SIG-M5 treated with dmso at 0.1 percent for 504 hours (cell line): ENCODE measurements around the gene AGAP2.
"Not testable (repeated sequence)": the region's sequence is repeated elsewhere in the genome, so short reads cannot be mapped to it uniquely, and the experiment has no call there.

ENCODE experiments used
- DNase-seq: peaks from one replicate; lab custom pipeline; 2025; ENCODE audit not compliant: unreplicated experiment; lab: John Stamatoyannopoulos, UW

AGAP2 gene

GRCh38 chr12:57724003-57724935 is 14.3 kb downstream of the AGAP2 start:
- DNase-seq: no peak

- no peak for DNase-seq
Measured at GRCh38 chr12:57723630-57723962, 14.9 kb downstream of the AGAP2 start.

DNA sequence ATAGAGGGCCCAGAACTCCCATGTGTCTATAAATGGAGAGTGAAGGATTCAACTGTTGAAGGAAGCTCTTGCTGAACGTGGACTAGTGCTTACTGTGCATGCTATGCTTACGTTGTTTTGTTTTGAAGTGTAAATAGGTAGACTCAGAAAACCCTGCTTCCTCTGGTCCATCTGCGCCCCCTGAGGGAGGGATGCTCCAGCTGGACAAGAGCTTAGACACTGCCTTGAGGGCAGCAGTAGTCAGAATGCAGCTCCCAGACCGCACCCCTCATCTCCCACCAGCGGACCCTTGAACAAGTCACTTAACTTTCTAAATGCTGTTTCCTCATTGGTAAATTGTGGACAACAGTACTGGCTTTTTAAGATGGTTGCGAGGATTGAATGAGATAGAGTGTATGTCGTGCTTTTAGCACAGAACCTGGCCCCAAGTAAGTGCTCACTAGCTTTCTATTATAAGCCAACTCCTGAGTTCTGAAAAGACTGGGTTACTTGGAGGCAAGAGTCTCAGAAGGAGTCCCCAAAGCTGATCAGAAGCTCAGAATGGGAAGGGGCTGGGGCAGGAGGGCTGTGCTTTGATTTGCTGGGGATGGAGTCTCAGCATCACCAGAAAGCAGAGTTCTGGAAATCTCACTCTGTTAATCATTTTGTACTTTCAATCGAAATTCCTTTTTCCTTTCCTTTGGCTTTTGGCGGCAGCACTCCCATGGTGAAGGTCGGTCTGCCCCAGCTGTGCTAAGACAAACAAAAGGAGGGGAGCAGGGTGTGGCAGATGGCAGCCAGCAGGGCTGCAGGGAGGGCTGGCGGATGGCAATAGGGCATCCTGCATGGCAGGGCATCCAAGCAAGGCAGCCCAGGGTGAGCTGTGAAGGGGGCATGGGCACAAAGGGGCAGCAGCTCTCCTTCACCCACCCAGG is 15.6 kb downstream of the AGAP2 start:
- no peak for DNase-seq

DNA sequence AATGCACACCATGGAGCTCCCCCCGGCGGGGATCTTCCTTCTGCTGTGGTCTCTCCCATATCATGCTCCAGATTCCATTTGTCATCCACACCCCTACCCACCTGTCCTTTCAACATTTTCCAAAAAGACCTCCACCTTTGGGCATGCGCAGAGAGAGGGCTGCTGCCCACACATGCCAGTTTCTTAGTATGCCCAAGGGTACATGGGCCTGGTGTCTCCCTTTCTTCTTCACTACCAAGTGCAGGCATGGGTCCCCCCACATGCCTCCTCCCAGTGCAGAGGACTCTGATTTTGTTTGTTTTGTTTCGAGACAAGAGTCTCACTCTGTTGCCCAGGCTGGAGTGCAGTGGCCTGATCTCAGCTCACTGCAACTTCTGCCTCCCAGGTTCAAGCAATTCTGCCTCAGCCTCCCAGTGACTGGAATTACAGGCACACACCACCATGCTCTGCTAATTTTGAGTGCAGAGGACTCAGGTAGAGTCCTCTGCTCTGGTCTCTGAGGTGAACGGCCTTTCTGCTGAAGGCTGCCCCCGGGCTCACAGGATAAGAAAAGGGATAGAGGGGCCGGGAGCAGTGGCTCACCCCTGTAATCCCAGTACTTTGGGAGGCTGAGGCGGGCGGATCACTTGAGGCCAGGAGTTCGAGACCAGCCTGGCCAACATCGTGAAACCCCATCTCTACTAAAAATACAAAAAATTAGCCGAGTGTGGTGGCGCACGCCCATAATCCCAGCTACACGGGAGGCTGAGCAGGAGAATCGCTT is 16.5 kb downstream of the AGAP2 start:
- not testable (repeated sequence) for DNase-seq

GRCh38 chr12:57720606-57721595 is 17.6 kb downstream of the AGAP2 start:
- DNase-seq: no peak

GRCh38 chr12:57719777-57720605 is 18.6 kb downstream of the AGAP2 start:
- DNase-seq: no peak

GRCh38 chr12:57718641-57719528 is 19.7 kb downstream of the AGAP2 start:
- DNase-seq: no peak

DNA sequence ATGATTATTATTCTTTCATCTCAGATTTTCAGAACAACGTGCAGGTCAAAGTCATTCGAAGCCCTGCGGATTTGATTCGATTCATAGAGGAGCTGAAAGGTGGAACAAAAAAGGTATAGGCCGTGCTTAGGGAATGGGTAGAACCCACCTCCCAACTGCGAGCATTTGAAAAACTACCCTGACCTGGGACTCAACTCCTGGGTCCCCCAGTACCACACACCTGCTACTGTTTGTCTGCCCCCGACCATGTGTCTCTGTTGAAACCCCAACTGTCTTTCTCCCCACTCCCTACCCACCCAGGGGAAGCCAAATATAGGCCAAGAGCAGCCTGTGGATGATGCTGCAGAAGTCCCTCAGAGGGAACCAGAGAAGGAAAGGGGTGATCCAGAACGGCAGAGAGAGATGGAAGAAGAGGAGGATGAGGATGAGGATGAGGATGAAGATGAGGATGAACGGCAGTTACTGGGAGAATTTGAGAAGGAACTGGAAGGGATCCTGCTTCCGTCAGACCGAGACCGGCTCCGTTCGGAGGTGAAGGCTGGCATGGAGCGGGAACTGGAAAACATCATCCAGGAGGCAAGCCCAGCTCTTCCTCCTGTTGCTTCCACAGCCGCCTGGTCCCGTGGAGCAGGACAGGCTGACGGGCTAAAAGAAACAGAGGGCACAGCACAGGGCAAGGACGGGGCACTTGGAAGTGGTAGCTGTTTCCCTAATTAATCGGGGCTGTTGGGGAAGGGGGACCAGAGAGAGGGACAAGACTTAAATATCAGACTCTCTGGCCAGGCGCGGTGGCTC is 20.5 kb downstream of the AGAP2 start:
- no peak for DNase-seq

GRCh38 chr12:57717131-57717530 is 21.4 kb downstream of the AGAP2 start:
- DNase-seq: no peak

DNA sequence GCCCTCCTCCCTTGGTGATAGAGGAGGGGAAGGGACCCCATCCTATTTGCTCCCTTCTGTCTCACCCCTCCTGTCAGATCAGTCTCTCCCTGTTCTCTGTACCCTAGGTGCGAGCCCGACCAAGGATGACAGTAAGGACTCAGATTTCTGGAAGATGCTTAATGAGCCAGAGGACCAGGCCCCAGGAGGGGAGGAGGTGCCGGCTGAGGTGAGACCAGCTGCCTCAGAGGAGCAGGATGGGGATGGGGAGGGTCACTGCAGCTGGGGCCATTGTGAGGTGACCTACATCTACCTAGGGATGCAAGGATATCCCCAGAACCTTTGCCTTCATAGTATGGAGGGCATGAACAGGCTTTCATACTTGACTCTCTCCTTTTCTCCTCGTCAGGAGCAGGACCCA is 22.2 kb downstream of the AGAP2 start:
- DNase-seq: no peak

- DNase-seq: no peak
Measured at GRCh38 chr12:57715786-57716185, 22.8 kb downstream of the AGAP2 start.

DNA sequence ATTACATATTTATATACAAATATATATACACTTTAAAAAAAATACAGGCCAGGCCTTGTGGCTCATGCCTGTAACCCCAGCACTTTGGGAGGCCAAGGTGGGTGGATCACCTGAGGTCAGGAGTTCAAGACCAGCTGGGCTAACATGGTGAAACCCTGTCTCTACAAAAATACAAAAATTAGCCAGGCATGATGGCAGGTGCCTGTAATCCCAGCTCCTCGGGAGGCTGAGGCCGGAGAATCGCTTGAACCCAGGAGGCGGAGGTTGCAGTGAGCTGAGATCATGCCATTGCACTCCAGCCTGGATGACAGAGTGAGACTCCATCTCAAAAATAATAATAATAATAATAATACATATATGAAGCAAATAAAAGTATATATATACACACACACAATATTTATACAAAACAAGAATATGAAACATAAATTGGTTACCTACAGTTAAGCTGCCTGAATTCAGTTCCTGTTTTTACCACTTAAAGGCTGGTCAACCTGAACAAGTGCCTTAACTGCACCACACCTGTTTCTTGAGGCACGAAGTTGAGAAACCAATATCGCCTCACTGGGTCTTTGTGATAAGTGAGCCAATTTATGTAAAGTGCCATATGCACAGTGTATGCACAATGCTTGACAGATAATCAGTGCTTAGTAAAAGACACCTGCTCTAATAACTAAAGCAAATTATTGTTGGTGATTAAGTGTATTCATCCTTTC is 23.4 kb downstream of the AGAP2 start:
- DNase-seq: not testable (repeated sequence)

DNA sequence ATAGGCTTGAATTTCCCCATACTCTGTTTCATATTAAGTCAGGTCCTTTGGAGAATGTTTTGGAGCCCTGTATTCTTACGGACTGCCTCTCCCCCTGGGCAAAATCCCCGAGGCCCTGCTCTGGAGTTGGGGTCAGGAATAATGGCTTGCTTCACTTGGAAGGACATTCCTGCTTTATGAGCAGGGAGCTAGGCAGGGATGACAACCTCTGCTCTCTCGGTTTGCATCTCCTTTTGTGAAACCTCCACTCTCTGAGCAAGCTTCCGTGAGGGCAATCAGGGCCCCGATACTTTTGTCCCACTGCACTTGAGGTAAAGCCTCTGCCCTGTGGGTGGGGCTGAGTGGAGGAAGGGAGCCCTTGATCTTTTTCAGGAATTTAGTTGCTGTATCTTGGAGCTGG is 25.3 kb downstream of the AGAP2 start:
- DNase-seq: no peak

DNA sequence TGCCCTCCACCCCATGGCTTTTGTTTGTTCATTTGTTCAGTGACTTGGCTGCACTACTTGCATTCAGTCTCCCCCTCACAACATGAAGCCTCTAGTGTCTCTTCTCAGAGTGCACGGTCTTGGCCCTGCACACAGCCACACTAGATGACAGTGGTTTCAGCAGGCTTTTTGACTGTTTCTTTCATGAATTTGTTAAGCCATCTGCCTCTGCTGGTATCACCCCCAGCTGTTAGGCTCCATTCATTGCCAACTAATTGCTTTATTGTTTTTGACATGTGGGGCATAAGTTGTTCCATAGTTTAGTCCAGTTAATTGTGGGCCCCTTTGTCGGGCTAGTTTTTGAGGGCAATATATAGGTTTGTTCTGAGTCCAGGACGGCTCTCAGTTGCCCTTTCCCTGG is 25.8 kb downstream of the AGAP2 start:
- DNase-seq: no peak

DNA sequence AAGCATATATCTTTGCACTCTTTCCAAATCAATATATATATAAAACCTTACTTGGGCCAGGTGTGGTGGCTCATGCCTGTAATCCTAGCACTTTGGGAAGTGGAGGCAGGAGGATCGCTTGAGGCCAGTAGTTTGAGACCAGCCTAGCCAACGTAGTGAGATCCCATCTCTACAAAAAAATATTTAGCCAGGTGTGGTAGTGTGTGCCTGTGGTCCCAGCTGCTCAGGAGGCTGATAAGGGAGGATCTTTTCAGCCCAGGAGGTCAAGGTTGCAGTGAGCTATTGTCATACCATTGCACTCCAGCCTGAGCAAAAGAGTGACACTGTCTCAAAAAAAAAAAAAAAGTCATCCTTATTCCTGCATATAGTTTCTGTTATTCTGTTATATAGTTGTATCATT is 30.2 kb downstream of the AGAP2 start:
- no peak for DNase-seq

DNA sequence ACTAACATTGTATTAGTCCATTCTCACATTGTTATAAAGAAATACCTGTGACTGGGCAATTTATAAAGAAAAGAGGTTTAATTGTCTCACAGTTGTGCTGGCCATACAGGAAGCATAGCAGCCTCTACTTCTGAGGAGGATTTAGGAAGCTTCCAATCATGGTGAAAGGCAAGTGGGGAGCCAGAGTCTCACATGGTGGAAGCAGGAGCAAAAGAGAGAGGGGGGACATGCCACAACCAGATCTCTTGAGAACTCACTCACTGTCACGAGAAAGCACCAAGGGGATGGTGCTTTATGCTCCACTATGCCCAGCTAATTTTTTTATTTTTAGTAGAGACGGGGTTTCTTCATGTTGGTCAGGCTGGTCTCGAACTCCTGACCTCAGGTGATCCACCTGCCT is 31.3 kb downstream of the AGAP2 start:
- DNase-seq: no peak

GRCh38 chr12:57700317-57700716 is 38.2 kb downstream of the AGAP2 start:
- no peak for DNase-seq
